GM19043 (cell line): ENCODE data around the gene HNRNPR.

Experiments used
- ATAC-seq: cut with Tn5 transposase; IDR thresholded peaks from one replicate; pipeline ENCODE4 v1.9.1; 2021; ENCODE audit warnings: low read depth; ENCODE audit not compliant: unreplicated experiment

Gene HNRNPR

GRCh38 chr1:23369335-23370013 lies 25.4 kb upstream of the HNRNPR start, which contains the start of gene ZNF436:
Gene ZNF436 (minus strand): TSS chr1:23369836. CDS start chr1:23368005, 1,831 bp downstream.
- no peak for ATAC-seq

- peak; percentile 57 for ATAC-seq
These were observed 24.7 kb upstream of the HNRNPR start for GRCh38 chr1:23368562-23369334.

GRCh38 chr1:23367791-23368561 lies 23.9 kb upstream of the HNRNPR start:
- peak; percentile 89 for ATAC-seq

- no peak for ATAC-seq
These were observed 23.3 kb upstream of the HNRNPR start for GRCh38 chr1:23367451-23367790.

GRCh38 chr1:23366598-23366997 lies 22.5 kb upstream of the HNRNPR start:
- no peak for ATAC-seq

GRCh38 chr1:23366146-23366545 lies 22.1 kb upstream of the HNRNPR start:
- no peak for ATAC-seq

- no peak for ATAC-seq
These were observed 18.2 kb upstream of the HNRNPR start for GRCh38 chr1:23362218-23362713.

GRCh38 chr1:23358310-23358875 lies 14.3 kb upstream of the HNRNPR start:
- ATAC-seq = no peak

- ATAC-seq = no peak
These were observed 13.2 kb upstream of the HNRNPR start for GRCh38 chr1:23357138-23357908.

- no peak for ATAC-seq
These were observed 12.5 kb upstream of the HNRNPR start for GRCh38 chr1:23356471-23357137.

GRCh38 chr1:23354245-23354644 lies 10.2 kb upstream of the HNRNPR start:
- ATAC-seq = no peak

GRCh38 chr1:23352096-23352695 lies 8.1 kb upstream of the HNRNPR start:
- ATAC-seq = no peak

- no peak for ATAC-seq
These were observed 1.8 kb upstream of the HNRNPR start for GRCh38 chr1:23345920-23346319.

GRCh38 chr1:23344987-23345472 lies 946 bp upstream of the HNRNPR start:
- no peak for ATAC-seq

GRCh38 chr1:23343221-23344110 lies 618 bp downstream of the HNRNPR start:
- peak; percentile 12 for ATAC-seq

GRCh38 chr1:23341931-23342692 lies 2.0 kb downstream of the HNRNPR start:
- no peak for ATAC-seq

GRCh38 chr1:23339632-23340031 lies 4.5 kb downstream of the HNRNPR start:
- ATAC-seq = no peak
